K562 (cell line): ENCODE data around the gene SMIM23. TPM values are rescaled to one million over a fixed set of nuclear protein-coding genes. Genes with fewer than 3 reads are reported as not detected.

Experiments
- ATAC-seq: fragments of 200-7000 bp; cut with Tn5 transposase; 3 replicates; pipeline ENCODE4 v1.9.1; 2020; ENCODE audit warnings: moderate library complexity
- BruUV-seq: library from RNA; stranded (reverse); fragments of 400-500 nt; replicated peaks from 2 replicates; lab custom pipeline; 2021; lab: Mats Ljungman, UMichigan
- CTCF ChIA-PET: fragments of 300-600 bp; formaldehyde crosslinking; extraction: SDS; loops from one replicate; lab custom pipeline; 2021; ENCODE audit warnings: low intra/inter-chr PET ratio; lab: Yijun Ruan, JAX
- POLR2A ChIA-PET: fragments of 300-600, 350-650 bp; sonication (Branson Sonifier 250); formaldehyde crosslinking; extraction: SDS; loops from one replicate; lab custom pipeline; 2021; ENCODE audit warnings: antibody characterized with exemption, inconsistent platforms; lab: Yijun Ruan, JAX
- DNase-seq, 4 experiments: peaks; one replicate each; pipeline versions ENCODE4 v3.0.0 to v3.0.0-alpha.2; 2011 to 2018; ENCODE audit warnings: low spot score in 3 of 4, mixed read lengths in 3 of 4; ENCODE audit errors: extremely low read depth in 1 of 4
- FAIRE-seq: peaks from 2 replicates; lab custom pipeline; 2011; peaks lifted over from hg19 to GRCh38; lab: Jason Lieb, UNC
- H2AFZ ChIP-seq: 2 replicates; pipeline ENCODE4 v1.6.0; 2011; ENCODE audit warnings: low read depth, low read length, control low read depth, inconsistent platforms
- H3K27ac ChIP-seq: fragments of 200-600 bp; 3 replicates; pipeline ENCODE4 v1.8.0; 2011; ENCODE audit warnings: low read depth, mild to moderate bottlenecking, control low read depth, inconsistent platforms, low read length, moderate library complexity, mixed read lengths; ENCODE audit errors: extremely low read depth
- H3K27me3 ChIP-seq, 2 experiments: fragments of 300-600 bp in 1 of 2; 2 replicates in 1 of 2; 3 replicates in 1 of 2; pipeline versions ENCODE4 v1.6.0 to v1.8.0; 2011; ENCODE audit warnings: inconsistent platforms in 2 of 2, low read length in 2 of 2, mild to moderate bottlenecking in 1 of 2, mixed read lengths in 1 of 2, moderate library complexity in 1 of 2; ENCODE audit not compliant: control insufficient read depth in 2 of 2, insufficient read depth in 2 of 2
- H3K36me3 ChIP-seq: fragments of 300-600 bp; 3 replicates; pipeline ENCODE4 v1.8.0; 2011; ENCODE audit warnings: mild to moderate bottlenecking, low read length, inconsistent platforms; ENCODE audit not compliant: control insufficient read depth, insufficient read depth
- H3K4me1 ChIP-seq, 2 experiments: fragments of 200-600 bp in 1 of 2; replicated peaks in 1 of 2; 2 replicates in 1 of 2; 3 replicates in 1 of 2; pipeline versions ENCODE4 v1.5.1 to v1.8.0; 2011; ENCODE audit warnings: inconsistent platforms in 2 of 2, low read length in 2 of 2, mild to moderate bottlenecking in 1 of 2, mixed read lengths in 1 of 2, moderate library complexity in 1 of 2; ENCODE audit not compliant: control insufficient read depth in 2 of 2, insufficient read depth in 2 of 2
- H3K4me2 ChIP-seq: 2 replicates; pipeline ENCODE4 v1.6.1; 2011; ENCODE audit warnings: low read length, control low read depth, inconsistent platforms, mixed read lengths; ENCODE audit not compliant: insufficient read depth
- H3K4me3 ChIP-seq: fragments of 200-600 bp; sonication (generic), shearing (Covaris generic); 2 replicates; pipeline ENCODE4 v1.5.1; 2016; ENCODE audit warnings: control low read depth, inconsistent platforms
- H3K79me2 ChIP-seq: fragments of 200-600 bp; 3 replicates; pipeline ENCODE4 v1.8.0; 2011; ENCODE audit warnings: low read length, inconsistent platforms; ENCODE audit not compliant: control insufficient read depth, insufficient read depth
- H3K9ac ChIP-seq, 2 experiments: 2 replicates each; pipeline versions ENCODE4 v1.6.0 to v1.6.1; 2011; ENCODE audit warnings: low read depth in 2 of 2, low read length in 2 of 2, control low read depth in 1 of 2, inconsistent platforms in 1 of 2, mild to moderate bottlenecking in 1 of 2, mixed read lengths in 1 of 2; ENCODE audit not compliant: insufficient read depth in 1 of 2
- H3K9me1 ChIP-seq: one replicate; pipeline ENCODE4 v1.6.0; 2011; ENCODE audit warnings: inconsistent platforms, mild to moderate bottlenecking, low read length, moderate library complexity; ENCODE audit not compliant: control insufficient read depth, insufficient read depth
- H3K9me3 ChIP-seq: replicated peaks from 2 replicates; pipeline ENCODE4 v1.5.1; 2011; ENCODE audit warnings: low read depth, low read length, inconsistent platforms; ENCODE audit not compliant: control insufficient read depth, insufficient read depth
- H4K20me1 ChIP-seq: replicated peaks from 2 replicates; pipeline ENCODE4 v1.6.1; 2011; ENCODE audit warnings: low read length, inconsistent platforms, mixed read lengths; ENCODE audit not compliant: control insufficient read depth, insufficient read depth
- CBX3 ChIP-seq, 2 experiments: IDR thresholded peaks; 1 replicate in 1 of 2; 2 replicates in 1 of 2; pipeline ENCODE4 v1.6.1; 2012; ENCODE audit warnings: inconsistent platforms in 2 of 2, low read length in 2 of 2, borderline replicate concordance in 1 of 2, control low read depth in 1 of 2
- GATAD2A ChIP-seq: fragments of 450-650 bp; IDR thresholded peaks from 2 replicates; pipeline ENCODE4 v1.6.1; 2017
- GTF3C2 ChIP-seq: IDR thresholded peaks from 3 replicates; pipeline ENCODE4 v1.6.1; 2011; ENCODE audit warnings: borderline replicate concordance, mild to moderate bottlenecking, moderate library complexity; ENCODE audit not compliant: insufficient read length; ENCODE audit errors: extremely low read depth
- NFYB ChIP-seq: IDR thresholded peaks from 2 replicates; pipeline ENCODE4 v1.6.1; 2011; ENCODE audit warnings: mild to moderate bottlenecking, moderate library complexity; ENCODE audit not compliant: insufficient read length; ENCODE audit errors: extremely low read depth
- PPARD ChIP-seq: fragments of 250-450 bp; sonication (Bioruptor Pico); IDR thresholded peaks from 2 replicates; pipeline ENCODE4 v1.8.0; 2022; ENCODE audit warnings: inconsistent platforms, mild to moderate bottlenecking, moderate library complexity
- RUNX1 ChIP-seq: sonication (generic); IDR thresholded peaks from 2 replicates; pipeline ENCODE4 v1.6.1; 2016; ENCODE audit warnings: antibody characterized with exemption, low read depth
- ZBTB8A ChIP-seq: fragments of 450-650 bp; IDR thresholded peaks from 2 replicates; pipeline ENCODE4 v1.6.1; 2018; ENCODE audit warnings: mild to moderate bottlenecking, moderate library complexity; ENCODE audit not compliant: partially characterized antibody
- WGBS: fragments of 100-300 bp; shearing (Covaris generic); methylation state at CpG from one replicate; pipeline ENCODE4 v1.1.6; 2016; ENCODE audit warnings: low coverage, mixed read lengths; ENCODE audit not compliant: insufficient coverage; ENCODE audit errors: missing lambda C conversion rate; 5-methylcytosine and 5-hydroxymethylcytosine counted together
- in situ Hi-C: fragments of 300-500 bp; cut with MboI; formaldehyde crosslinking; loops from 4 replicates; pipeline ENCODE4 v1.15.0; 2018; ENCODE audit warnings: inconsistent platforms, mixed read lengths
- intact Hi-C: fragments of 100-400 bp; cut with micrococcal nuclease; formaldehyde crosslinking; loops from 2 replicates; pipeline ENCODE4 v1.14.2; 2022
- polyA plus RNA-seq, 8 experiments: library from polyadenylated mRNA; depleted of rRNA in 4 of 8; stranded (reverse) in 5 of 8; unstranded in 3 of 8; fragments of >200 nt; fragmentation: Nextera tagmentation in 2 of 8; fragmentation: Illumina TruSeq in 1 of 8; extraction: Ambion mirVana in 2 of 8; extraction: Trizol in 1 of 8; gene quantifications; 2 replicates each; pipeline versions ENCODE4 v1.2.1 to v1.2.3, GENCODE V29; 2011 to 2014; ENCODE audit warnings: inconsistent platforms in 1 of 8, missing spikeins in 1 of 8
- total RNA-seq, 7 experiments: library from RNA; depleted of rRNA in 6 of 7; stranded (reverse); fragments of >200 nt in 6 of 7; fragmentation: Illumina TruSeq in 2 of 7; extraction: Trizol in 2 of 7; gene quantifications; 2 replicates each; pipeline versions ENCODE4 v1.2.1 to v1.2.3, GENCODE V29; 2011 to 2021; ENCODE audit warnings: low replicate concordance in 1 of 7
- TF ChIP-seq, protein P1 (sequence below): sonication (generic); formaldehyde crosslinking; IDR thresholded peaks from 2 replicates; pipeline ENCODE4 v1.8.0; 2023; ENCODE audit warnings: mild to moderate bottlenecking, missing genetic modification reagents

Gene SMIM23
- total and polyA plus RNA-seq, 9 of the 15 experiments (the other 6 are each of a cell fraction or from before 2014, with no cell fraction given): not detected

DNA sequence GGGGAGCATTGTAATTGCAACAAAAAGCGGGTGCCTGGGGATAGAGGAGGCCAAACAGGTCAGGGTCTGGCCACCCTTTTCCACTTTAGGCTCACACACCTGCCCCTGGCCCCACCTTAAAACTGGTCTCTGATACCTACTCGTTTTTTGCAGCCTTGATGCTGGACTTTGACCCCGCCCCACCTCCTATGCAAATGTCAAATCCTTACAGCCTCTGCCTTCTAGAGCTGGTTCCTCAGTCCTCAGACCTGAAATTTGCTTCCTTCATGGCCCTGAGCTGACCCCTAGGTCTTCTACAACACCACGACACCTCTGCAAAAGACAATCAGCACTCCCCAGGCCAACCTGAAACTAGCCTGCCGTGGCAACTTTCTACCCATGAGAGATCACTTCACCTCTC, 37.7 kb downstream of the SMIM23 start:
- H2AFZ ChIP-seq: no peak overlapping the region
- no peak for TF ChIP-seq CBX3 (IDR thresholded peaks at IDR 0.05; ENCODE audit: borderline replicate concordance in 1 of 2, low read length in 2 of 2)
- TF ChIP-seq ZBTB8A: no peak
- TF ChIP-seq NFYB: no peak
- no peak for TF ChIP-seq RUNX1
- no peak for TF ChIP-seq GTF3C2
- TF ChIP-seq PPARD (CRISPR knock-in tag): no peak
- TF ChIP-seq, protein P1, sequence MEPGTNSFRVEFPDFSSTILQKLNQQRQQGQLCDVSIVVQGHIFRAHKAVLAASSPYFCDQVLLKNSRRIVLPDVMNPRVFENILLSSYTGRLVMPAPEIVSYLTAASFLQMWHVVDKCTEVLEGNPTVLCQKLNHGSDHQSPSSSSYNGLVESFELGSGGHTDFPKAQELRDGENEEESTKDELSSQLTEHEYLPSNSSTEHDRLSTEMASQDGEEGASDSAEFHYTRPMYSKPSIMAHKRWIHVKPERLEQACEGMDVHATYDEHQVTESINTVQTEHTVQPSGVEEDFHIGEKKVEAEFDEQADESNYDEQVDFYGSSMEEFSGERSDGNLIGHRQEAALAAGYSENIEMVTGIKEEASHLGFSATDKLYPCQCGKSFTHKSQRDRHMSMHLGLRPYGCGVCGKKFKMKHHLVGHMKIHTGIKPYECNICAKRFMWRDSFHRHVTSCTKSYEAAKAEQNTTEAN (CRISPR knock-in tag): no peak
- no peak for TF ChIP-seq GATAD2A
- POLR2A ChIA-PET: interaction anchor here (0.6 to 3.4 kb wide), 4 partner anchors 9 to 1360 kb away, joined by 3 to 11 read pairs (median 4); no protein-coding TSS in a partner anchor
- WGBS: 2% methylated on average over 5 of the region's 5 CpGs
- FAIRE-seq (no peak), DNase-seq (no peak), ATAC-seq (no peak)
- H3K27me3 ChIP-seq: peaks cover 3 to 38% of the 10 kb centered on the region in 2 experiments; a peak in 4 of 5 replicates
- H3K36me3 ChIP-seq: no peaks in the 10 kb centered on the region
- no peak overlapping the region for H3K9ac ChIP-seq
- H3K4me2 ChIP-seq: no peak overlapping the region
- no peaks in the 10 kb centered on the region for H3K9me3 ChIP-seq
- CTCF ChIA-PET: no interaction called here
- intact Hi-C loops: no loop called here
- H3K4me3 ChIP-seq: no peak overlapping the region
- no peaks in the 10 kb centered on the region for H3K4me1 ChIP-seq
- in situ Hi-C loops: no loop called here
- BruUV-seq: no TSS peak
- no peaks in the 10 kb centered on the region for H3K79me2 ChIP-seq
- H3K9me1 ChIP-seq: peaks cover 3% of the 10 kb centered on the region
- H4K20me1 ChIP-seq: no peaks in the 10 kb centered on the region; the same call in 1 of the 2 replicates
- no peak overlapping the region for H3K27ac ChIP-seq
